Measurements from ENCODE around the gene KRT20. TPM values are rescaled to one million over a fixed set of nuclear protein-coding genes. Genes with fewer than 3 reads are reported as not detected.

Gene KRT20
- total RNA-seq, 1 experiment from 2014 or later: not detected

DNA sequence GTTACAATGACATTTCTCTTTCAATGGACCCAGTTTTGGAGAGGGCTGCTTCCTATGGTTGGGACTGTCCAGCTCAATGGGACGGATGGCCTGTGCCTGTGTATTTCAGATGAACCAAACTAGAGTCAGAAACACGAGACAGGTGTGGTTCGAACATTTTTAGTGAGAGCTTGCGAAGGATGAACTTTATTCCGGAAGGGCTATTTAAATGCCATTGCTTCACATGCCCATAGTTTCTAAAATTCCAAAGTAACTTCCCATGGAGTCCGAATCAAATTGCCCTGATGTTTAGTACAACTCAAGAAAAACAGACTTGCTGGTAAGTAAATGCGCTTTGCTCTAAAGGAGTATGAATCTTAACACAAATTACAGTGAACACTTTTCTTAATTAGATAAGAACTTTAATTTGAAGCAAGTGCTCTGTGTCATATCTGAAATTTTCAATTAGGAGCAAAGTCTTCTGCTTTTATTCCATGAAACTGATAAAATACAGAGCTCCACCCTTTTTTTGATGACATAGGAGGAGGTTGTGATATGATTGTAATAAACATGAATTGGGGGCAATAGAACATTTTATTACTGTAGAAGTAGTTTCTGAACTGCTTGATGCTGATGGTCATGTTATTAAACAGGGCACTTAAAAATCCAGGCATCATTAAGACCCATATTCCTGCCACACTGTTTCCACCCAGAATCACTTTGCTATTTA, 1.3 kb downstream of the KRT20 start:
- ChIA-PET CTCF (no interaction called here), POLR2A (ENCODE audit: low non-redundant PET) (no interaction called here)
- no peak for DNase-seq (ENCODE audit: low spot score)
- intact Hi-C loops (cut with micrococcal nuclease; ENCODE audit: unreplicated experiment): no loop called here
- BruUV-seq (replicated peaks): no TSS peak
- no peak for TF ChIP-seq EZH2 (IDR thresholded peaks at IDR 0.05; ENCODE audit: borderline replicate concordance, low read depth, low read length, poor library complexity, severe bottlenecking)
- TF ChIP-seq, protein P1, sequence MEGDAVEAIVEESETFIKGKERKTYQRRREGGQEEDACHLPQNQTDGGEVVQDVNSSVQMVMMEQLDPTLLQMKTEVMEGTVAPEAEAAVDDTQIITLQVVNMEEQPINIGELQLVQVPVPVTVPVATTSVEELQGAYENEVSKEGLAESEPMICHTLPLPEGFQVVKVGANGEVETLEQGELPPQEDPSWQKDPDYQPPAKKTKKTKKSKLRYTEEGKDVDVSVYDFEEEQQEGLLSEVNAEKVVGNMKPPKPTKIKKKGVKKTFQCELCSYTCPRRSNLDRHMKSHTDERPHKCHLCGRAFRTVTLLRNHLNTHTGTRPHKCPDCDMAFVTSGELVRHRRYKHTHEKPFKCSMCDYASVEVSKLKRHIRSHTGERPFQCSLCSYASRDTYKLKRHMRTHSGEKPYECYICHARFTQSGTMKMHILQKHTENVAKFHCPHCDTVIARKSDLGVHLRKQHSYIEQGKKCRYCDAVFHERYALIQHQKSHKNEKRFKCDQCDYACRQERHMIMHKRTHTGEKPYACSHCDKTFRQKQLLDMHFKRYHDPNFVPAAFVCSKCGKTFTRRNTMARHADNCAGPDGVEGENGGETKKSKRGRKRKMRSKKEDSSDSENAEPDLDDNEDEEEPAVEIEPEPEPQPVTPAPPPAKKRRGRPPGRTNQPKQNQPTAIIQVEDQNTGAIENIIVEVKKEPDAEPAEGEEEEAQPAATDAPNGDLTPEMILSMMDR (conservative IDR thresholded peaks at IDR 0.05; ENCODE audit: low read depth, low read length): no peak
- no peaks in the 10 kb centered on the region for H3K9me3 ChIP-seq (ENCODE audit: low read depth, low read length, poor library complexity, severe bottlenecking)
- H3K27me3 ChIP-seq (replicated peaks; ENCODE audit: insufficient read depth, low read depth, low read length, poor library complexity): no peaks in the 10 kb centered on the region
- H3K27ac ChIP-seq (ENCODE audit: low read depth, low read length, poor library complexity, severe bottlenecking): no peak overlapping the region
- H3K4me3 ChIP-seq (ENCODE audit: low read depth, low read length, poor library complexity, severe bottlenecking): no peak overlapping the region
- H3K4me1 ChIP-seq (ENCODE audit: insufficient read depth, low read length, poor library complexity, severe bottlenecking): no peaks in the 10 kb centered on the region
- H3K36me3 ChIP-seq (ENCODE audit: insufficient read depth, low read length, poor library complexity, severe bottlenecking): no peaks in the 10 kb centered on the region

- DNase-seq (ENCODE audit: low spot score): no peak
- H3K36me3 ChIP-seq (ENCODE audit: insufficient read depth, low read length, poor library complexity, severe bottlenecking): no peaks in the 10 kb centered on the region
- BruUV-seq (replicated peaks): no TSS peak
- no peak overlapping the region for H3K4me3 ChIP-seq (ENCODE audit: low read depth, low read length, poor library complexity, severe bottlenecking)
- POLR2A ChIA-PET (ENCODE audit: low non-redundant PET): no interaction called here
- no peaks in the 10 kb centered on the region for H3K27me3 ChIP-seq (replicated peaks; ENCODE audit: insufficient read depth, low read depth, low read length, poor library complexity)
- H3K27ac ChIP-seq (ENCODE audit: low read depth, low read length, poor library complexity, severe bottlenecking): no peak overlapping the region
- CTCF ChIA-PET: no interaction called here
- H3K9me3 ChIP-seq (ENCODE audit: low read depth, low read length, poor library complexity, severe bottlenecking): no peaks in the 10 kb centered on the region
- no peaks in the 10 kb centered on the region for H3K4me1 ChIP-seq (ENCODE audit: insufficient read depth, low read length, poor library complexity, severe bottlenecking)
- TF ChIP-seq, protein P1 (conservative IDR thresholded peaks at IDR 0.05; ENCODE audit: low read depth, low read length): no peak
- no peak for TF ChIP-seq EZH2 (IDR thresholded peaks at IDR 0.05; ENCODE audit: borderline replicate concordance, low read depth, low read length, poor library complexity, severe bottlenecking)
- intact Hi-C loops (cut with micrococcal nuclease; ENCODE audit: unreplicated experiment): no loop called here
These were observed 2.0 kb downstream of the KRT20 start for GRCh38 chr17:40883031-40883430.

- BruUV-seq (replicated peaks): no TSS peak
- intact Hi-C loops (cut with micrococcal nuclease; ENCODE audit: unreplicated experiment): no loop called here
- CTCF ChIA-PET: no interaction called here
These were observed 6.0 kb downstream of the KRT20 start for GRCh38 chr17:40879026-40879425.

More at GRCh38 chr17:40879026-40879425, 6.0 kb downstream of the KRT20 start:
- H3K27ac ChIP-seq (ENCODE audit: low read depth, low read length, poor library complexity, severe bottlenecking): no peak overlapping the region
- H3K27me3 ChIP-seq (replicated peaks; ENCODE audit: insufficient read depth, low read depth, low read length, poor library complexity): no peaks in the 10 kb centered on the region
- POLR2A ChIA-PET (ENCODE audit: low non-redundant PET): no interaction called here
- TF ChIP-seq, protein P1 (conservative IDR thresholded peaks at IDR 0.05; ENCODE audit: low read depth, low read length): no peak
- TF ChIP-seq EZH2 (IDR thresholded peaks at IDR 0.05; ENCODE audit: borderline replicate concordance, low read depth, low read length, poor library complexity, severe bottlenecking): no peak
- H3K36me3 ChIP-seq (ENCODE audit: insufficient read depth, low read length, poor library complexity, severe bottlenecking): no peaks in the 10 kb centered on the region
- no peaks in the 10 kb centered on the region for H3K9me3 ChIP-seq (ENCODE audit: low read depth, low read length, poor library complexity, severe bottlenecking)
- H3K4me3 ChIP-seq (ENCODE audit: low read depth, low read length, poor library complexity, severe bottlenecking): no peak overlapping the region
- no peak for DNase-seq (ENCODE audit: low spot score)
- no peaks in the 10 kb centered on the region for H3K4me1 ChIP-seq (ENCODE audit: insufficient read depth, low read length, poor library complexity, severe bottlenecking)
